K562 (cell line): ENCODE data around the gene HCST. TPM values are rescaled to one million over a fixed set of nuclear protein-coding genes. Genes with fewer than 3 reads are reported as not detected.

Experiments
- ATAC-seq: fragments of 200-7000 bp; cut with Tn5 transposase; 3 replicates; pipeline ENCODE4 v1.9.1; 2020; ENCODE audit warnings: moderate library complexity
- BruUV-seq: library from RNA; stranded (reverse); fragments of 400-500 nt; replicated peaks from 2 replicates; lab custom pipeline; 2021; lab: Mats Ljungman, UMichigan
- CTCF ChIA-PET: fragments of 300-600 bp; formaldehyde crosslinking; extraction: SDS; loops from one replicate; lab custom pipeline; 2021; ENCODE audit warnings: low intra/inter-chr PET ratio; lab: Yijun Ruan, JAX
- POLR2A ChIA-PET: fragments of 300-600, 350-650 bp; sonication (Branson Sonifier 250); formaldehyde crosslinking; extraction: SDS; loops from one replicate; lab custom pipeline; 2021; ENCODE audit warnings: antibody characterized with exemption, inconsistent platforms; lab: Yijun Ruan, JAX
- DNase-seq, 4 experiments: peaks; one replicate each; pipeline versions ENCODE4 v3.0.0 to v3.0.0-alpha.2; 2011 to 2018; ENCODE audit warnings: low spot score in 3 of 4, mixed read lengths in 3 of 4; ENCODE audit errors: extremely low read depth in 1 of 4
- FAIRE-seq: peaks from 2 replicates; lab custom pipeline; 2011; peaks lifted over from hg19 to GRCh38; lab: Jason Lieb, UNC
- H2AFZ ChIP-seq: 2 replicates; pipeline ENCODE4 v1.6.0; 2011; ENCODE audit warnings: low read depth, low read length, control low read depth, inconsistent platforms
- H3K27ac ChIP-seq: fragments of 200-600 bp; 3 replicates; pipeline ENCODE4 v1.8.0; 2011; ENCODE audit warnings: low read depth, mild to moderate bottlenecking, control low read depth, inconsistent platforms, low read length, moderate library complexity, mixed read lengths; ENCODE audit errors: extremely low read depth
- H3K27me3 ChIP-seq, 2 experiments: fragments of 300-600 bp in 1 of 2; 2 replicates in 1 of 2; 3 replicates in 1 of 2; pipeline versions ENCODE4 v1.6.0 to v1.8.0; 2011; ENCODE audit warnings: inconsistent platforms in 2 of 2, low read length in 2 of 2, mild to moderate bottlenecking in 1 of 2, mixed read lengths in 1 of 2, moderate library complexity in 1 of 2; ENCODE audit not compliant: control insufficient read depth in 2 of 2, insufficient read depth in 2 of 2
- H3K36me3 ChIP-seq: fragments of 300-600 bp; 3 replicates; pipeline ENCODE4 v1.8.0; 2011; ENCODE audit warnings: mild to moderate bottlenecking, low read length, inconsistent platforms; ENCODE audit not compliant: control insufficient read depth, insufficient read depth
- H3K4me1 ChIP-seq, 2 experiments: fragments of 200-600 bp in 1 of 2; replicated peaks in 1 of 2; 2 replicates in 1 of 2; 3 replicates in 1 of 2; pipeline versions ENCODE4 v1.5.1 to v1.8.0; 2011; ENCODE audit warnings: inconsistent platforms in 2 of 2, low read length in 2 of 2, mild to moderate bottlenecking in 1 of 2, mixed read lengths in 1 of 2, moderate library complexity in 1 of 2; ENCODE audit not compliant: control insufficient read depth in 2 of 2, insufficient read depth in 2 of 2
- H3K4me2 ChIP-seq: 2 replicates; pipeline ENCODE4 v1.6.1; 2011; ENCODE audit warnings: low read length, control low read depth, inconsistent platforms, mixed read lengths; ENCODE audit not compliant: insufficient read depth
- H3K4me3 ChIP-seq: fragments of 200-600 bp; sonication (generic), shearing (Covaris generic); 2 replicates; pipeline ENCODE4 v1.5.1; 2016; ENCODE audit warnings: control low read depth, inconsistent platforms
- H3K79me2 ChIP-seq: fragments of 200-600 bp; 3 replicates; pipeline ENCODE4 v1.8.0; 2011; ENCODE audit warnings: low read length, inconsistent platforms; ENCODE audit not compliant: control insufficient read depth, insufficient read depth
- H3K9ac ChIP-seq, 2 experiments: 2 replicates each; pipeline versions ENCODE4 v1.6.0 to v1.6.1; 2011; ENCODE audit warnings: low read depth in 2 of 2, low read length in 2 of 2, control low read depth in 1 of 2, inconsistent platforms in 1 of 2, mild to moderate bottlenecking in 1 of 2, mixed read lengths in 1 of 2; ENCODE audit not compliant: insufficient read depth in 1 of 2
- H3K9me1 ChIP-seq: one replicate; pipeline ENCODE4 v1.6.0; 2011; ENCODE audit warnings: inconsistent platforms, mild to moderate bottlenecking, low read length, moderate library complexity; ENCODE audit not compliant: control insufficient read depth, insufficient read depth
- H3K9me3 ChIP-seq: replicated peaks from 2 replicates; pipeline ENCODE4 v1.5.1; 2011; ENCODE audit warnings: low read depth, low read length, inconsistent platforms; ENCODE audit not compliant: control insufficient read depth, insufficient read depth
- H4K20me1 ChIP-seq: replicated peaks from 2 replicates; pipeline ENCODE4 v1.6.1; 2011; ENCODE audit warnings: low read length, inconsistent platforms, mixed read lengths; ENCODE audit not compliant: control insufficient read depth, insufficient read depth
- ARID3B ChIP-seq: fragments of 250-450 bp; sonication (Bioruptor Pico); IDR thresholded peaks from 2 replicates; pipeline ENCODE4 v1.4.0; 2020; ENCODE audit warnings: borderline replicate concordance
- HDAC6 ChIP-seq: IDR thresholded peaks from 2 replicates; pipeline ENCODE4 v1.6.1; 2012; ENCODE audit warnings: low read depth, mild to moderate bottlenecking, control low read depth, inconsistent platforms, low read length, moderate library complexity
- L3MBTL2 ChIP-seq: fragments of 450-650 bp; IDR thresholded peaks from 2 replicates; pipeline ENCODE4 v1.6.1; 2016; ENCODE audit warnings: mild to moderate bottlenecking, moderate library complexity
- MGA ChIP-seq: fragments of 450-650 bp; IDR thresholded peaks from 2 replicates; pipeline ENCODE4 v1.6.1; 2016; ENCODE audit warnings: mild to moderate bottlenecking, moderate library complexity
- NFE2 ChIP-seq: IDR thresholded peaks from 2 replicates; pipeline ENCODE4 v1.6.1; 2014; ENCODE audit warnings: antibody characterized with exemption, low read depth
- POLR2AphosphoS5 ChIP-seq: IDR thresholded peaks from 2 replicates; pipeline ENCODE4 v1.6.1; 2011; ENCODE audit warnings: mild to moderate bottlenecking, low read depth, low read length, moderate library complexity; ENCODE audit not compliant: control insufficient read depth, insufficient read depth
- TFAP4 ChIP-seq: sonication (generic); formaldehyde crosslinking; IDR thresholded peaks from 2 replicates; pipeline ENCODE4 v1.8.0; 2022; ENCODE audit warnings: missing genetic modification reagents, mild to moderate bottlenecking, moderate library complexity, borderline replicate concordance
- TGIF2 ChIP-seq: sonication (generic); formaldehyde crosslinking; IDR thresholded peaks from 2 replicates; pipeline ENCODE4 v1.8.1; 2022; ENCODE audit warnings: mild to moderate bottlenecking, missing genetic modification reagents, moderate library complexity
- ZNF76 ChIP-seq: fragments of 250-450 bp; sonication (Bioruptor Pico); IDR thresholded peaks from 2 replicates; pipeline ENCODE4 v1.4.0; 2020; ENCODE audit warnings: mild to moderate bottlenecking, moderate library complexity, borderline replicate concordance
- WGBS: fragments of 100-300 bp; shearing (Covaris generic); methylation state at CpG from one replicate; pipeline ENCODE4 v1.1.6; 2016; ENCODE audit warnings: low coverage, mixed read lengths; ENCODE audit not compliant: insufficient coverage; ENCODE audit errors: missing lambda C conversion rate; 5-methylcytosine and 5-hydroxymethylcytosine counted together
- in situ Hi-C: fragments of 300-500 bp; cut with MboI; formaldehyde crosslinking; loops from 4 replicates; pipeline ENCODE4 v1.15.0; 2018; ENCODE audit warnings: inconsistent platforms, mixed read lengths
- intact Hi-C: fragments of 100-400 bp; cut with micrococcal nuclease; formaldehyde crosslinking; loops from 2 replicates; pipeline ENCODE4 v1.14.2; 2022
- polyA plus RNA-seq, 8 experiments: library from polyadenylated mRNA; depleted of rRNA in 4 of 8; stranded (reverse) in 5 of 8; unstranded in 3 of 8; fragments of >200 nt; fragmentation: Nextera tagmentation in 2 of 8; fragmentation: Illumina TruSeq in 1 of 8; extraction: Ambion mirVana in 2 of 8; extraction: Trizol in 1 of 8; gene quantifications; 2 replicates each; pipeline versions ENCODE4 v1.2.1 to v1.2.3, GENCODE V29; 2011 to 2014; ENCODE audit warnings: inconsistent platforms in 1 of 8, missing spikeins in 1 of 8
- total RNA-seq, 7 experiments: library from RNA; depleted of rRNA in 6 of 7; stranded (reverse); fragments of >200 nt in 6 of 7; fragmentation: Illumina TruSeq in 2 of 7; extraction: Trizol in 2 of 7; gene quantifications; 2 replicates each; pipeline versions ENCODE4 v1.2.1 to v1.2.3, GENCODE V29; 2011 to 2021; ENCODE audit warnings: low replicate concordance in 1 of 7

Gene HCST
- total and polyA plus RNA-seq, 9 of the 15 experiments (the other 6 are each of a cell fraction or from before 2014, with no cell fraction given): 0.29 to 1.9 (median 0.95) TPM; not detected in 2

GRCh38 chr19:35898499-35898809 lies 3.9 kb upstream of the HCST start:
- DNase-seq (no peak), ATAC-seq (no peak), FAIRE-seq (no peak)
- Histone ChIP-seq H3K27me3 (no peaks in the 10 kb centered on the region), H3K9ac (peak overlapping the region in 1 of 2 experiments; percentile 95; a peak in 2 of 4 replicates), H4K20me1 (no peaks in the 10 kb centered on the region), H3K9me1 (no peaks in the 10 kb centered on the region), H3K27ac (no peak overlapping the region), H3K4me1 (peaks cover 13 to 33% of the 10 kb centered on the region in 2 experiments; a peak in 4 of 5 replicates), H2AFZ (no peak overlapping the region), H3K9me3 (no peaks in the 10 kb centered on the region), H3K79me2 (peaks cover 19% of the 10 kb centered on the region; the same call in 2 of the 3 replicates), H3K4me2 (no peak overlapping the region), H3K4me3 (peak overlapping the region; percentile 97; the same call in 1 of the 2 replicates), H3K36me3 (peaks cover 35% of the 10 kb centered on the region; the same call in 1 of the 3 replicates)
- CTCF ChIA-PET: no interaction called here
- POLR2A ChIA-PET: no interaction called here
- no TSS peak for BruUV-seq
- in situ Hi-C loops: no loop called here
- intact Hi-C loops: no loop called here
- WGBS: 85% methylated on average over 17 of the region's 17 CpGs
- TF ChIP-seq POLR2AphosphoS5: no peak
- TF ChIP-seq ZNF76 (CRISPR knock-in tag): no peak
- TF ChIP-seq MGA: no peak
- no peak for TF ChIP-seq HDAC6
- no peak for TF ChIP-seq TGIF2
- TF ChIP-seq TFAP4 (CRISPR knock-in tag): no peak
- no peak for TF ChIP-seq ARID3B (CRISPR knock-in tag)
- TF ChIP-seq NFE2: no peak
- no peak for TF ChIP-seq L3MBTL2
